Stimulated activated naive CD8-positive, alpha-beta T cell treated with anti-CD3 and anti-CD28 coated beads, Interleukin-15, Interleukin-2, amounts not matched to agents 100 ng/mL and 50 ng/mL, for 24 hours (primary cell): ENCODE results near the gene PTCD2.
"Not testable (repeated sequence)": the region's sequence is repeated elsewhere in the genome, so short reads cannot be mapped to it uniquely, and the experiment has no call there.

ENCODE experiments used
- H3K27ac Mint-ChIP-seq: one replicate; pipeline ENCODE4 v1.8.0; 2021; ENCODE audit warnings: mild to moderate bottlenecking, mixed read lengths
- H3K27me3 Mint-ChIP-seq: one replicate; pipeline ENCODE4 v1.8.0; 2021; ENCODE audit warnings: mixed read lengths
- H3K36me3 Mint-ChIP-seq: one replicate; pipeline ENCODE4 v1.8.0; 2021; ENCODE audit warnings: low read depth, mixed read lengths
- H3K4me1 Mint-ChIP-seq: one replicate; pipeline ENCODE4 v1.8.0; 2021; ENCODE audit warnings: low read depth, mixed read lengths
- H3K4me3 Mint-ChIP-seq: one replicate; pipeline ENCODE4 v1.8.0; 2021; ENCODE audit warnings: mild to moderate bottlenecking, mixed read lengths
- H3K9me3 Mint-ChIP-seq: one replicate; pipeline ENCODE4 v1.8.0; 2021; ENCODE audit warnings: mixed read lengths

PTCD2 gene

GRCh38 chr5:72290356-72291133 lies 29.6 kb upstream of the PTCD2 start:
- Mint-ChIP-seq H3K9me3 (no peaks in the 10 kb centered on the region), H3K27me3 (no peaks in the 10 kb centered on the region), H3K27ac (no peak overlapping the region), H3K4me1 (peaks cover 15% of the 10 kb centered on the region), H3K4me3 (no peak overlapping the region), H3K36me3 (peaks cover 76% of the 10 kb centered on the region)

GRCh38 chr5:72291601-72292000 lies 28.6 kb upstream of the PTCD2 start:
- Mint-ChIP-seq H3K9me3 (no peaks in the 10 kb centered on the region), H3K27me3 (no peaks in the 10 kb centered on the region), H3K4me1 (peaks cover 19% of the 10 kb centered on the region), H3K27ac (no peak overlapping the region), H3K4me3 (no peak overlapping the region), H3K36me3 (peaks cover 73% of the 10 kb centered on the region)

GRCh38 chr5:72292411-72292810 lies 27.8 kb upstream of the PTCD2 start:
- Mint-ChIP-seq H3K36me3 (peaks cover 76% of the 10 kb centered on the region), H3K27me3 (no peaks in the 10 kb centered on the region), H3K4me1 (peaks cover 24% of the 10 kb centered on the region), H3K27ac (no peak overlapping the region), H3K9me3 (no peaks in the 10 kb centered on the region), H3K4me3 (no peak overlapping the region)

- Mint-ChIP-seq H3K36me3 (peaks cover 72% of the 10 kb centered on the region), H3K9me3 (no peaks in the 10 kb centered on the region), H3K27me3 (no peaks in the 10 kb centered on the region), H3K4me3 (no peak overlapping the region), H3K4me1 (peaks cover 31% of the 10 kb centered on the region), H3K27ac (no peak overlapping the region)
Observed at GRCh38 chr5:72293495-72294055, 26.6 kb upstream of the PTCD2 start.

- Mint-ChIP-seq H3K4me3 (no peak overlapping the region), H3K27ac (no peak overlapping the region), H3K9me3 (no peaks in the 10 kb centered on the region), H3K36me3 (peaks cover 75% of the 10 kb centered on the region), H3K27me3 (no peaks in the 10 kb centered on the region), H3K4me1 (peaks cover 36% of the 10 kb centered on the region)
Observed at GRCh38 chr5:72294473-72294872, 25.7 kb upstream of the PTCD2 start.

- no peak overlapping the region for H3K4me3 Mint-ChIP-seq
- no peak overlapping the region for H3K27ac Mint-ChIP-seq
- H3K9me3 Mint-ChIP-seq = no peaks in the 10 kb centered on the region
- H3K27me3 Mint-ChIP-seq = no peaks in the 10 kb centered on the region
- H3K4me1 Mint-ChIP-seq = peaks cover 44% of the 10 kb centered on the region
- H3K36me3 Mint-ChIP-seq = peaks cover 75% of the 10 kb centered on the region
Observed at GRCh38 chr5:72295539-72295938, 24.6 kb upstream of the PTCD2 start.

GRCh38 chr5:72296256-72296655 lies 23.9 kb upstream of the PTCD2 start:
- Mint-ChIP-seq H3K36me3 (peaks cover 80% of the 10 kb centered on the region), H3K9me3 (no peaks in the 10 kb centered on the region), H3K4me3 (no peak overlapping the region), H3K4me1 (peaks cover 50% of the 10 kb centered on the region), H3K27me3 (no peaks in the 10 kb centered on the region), H3K27ac (no peak overlapping the region)

- H3K4me1 Mint-ChIP-seq = peaks cover 65% of the 10 kb centered on the region
- not testable (repeated sequence) for H3K9me3 Mint-ChIP-seq, H3K4me3 Mint-ChIP-seq, H3K27me3 Mint-ChIP-seq
- peaks cover 89% of the 10 kb centered on the region for H3K36me3 Mint-ChIP-seq
- H3K27ac Mint-ChIP-seq = peak overlapping the region; percentile 54
Observed at GRCh38 chr5:72298136-72298535, 22.0 kb upstream of the PTCD2 start.

- peaks cover 89% of the 10 kb centered on the region for H3K36me3 Mint-ChIP-seq
- H3K27ac Mint-ChIP-seq = no peak overlapping the region
Observed at GRCh38 chr5:72298711-72299110, 21.5 kb upstream of the PTCD2 start.

GRCh38 chr5:72300590-72301339 lies 19.4 kb upstream of the PTCD2 start:
- Mint-ChIP-seq H3K27me3 (no peaks in the 10 kb centered on the region), H3K4me3 (no peak overlapping the region), H3K27ac (no peak overlapping the region), H3K36me3 (peaks cover 83% of the 10 kb centered on the region), H3K4me1 (peaks cover 80% of the 10 kb centered on the region), H3K9me3 (no peaks in the 10 kb centered on the region)

More at GRCh38 chr5:72298711-72299110, 21.5 kb upstream of the PTCD2 start:
- H3K9me3 Mint-ChIP-seq = no peaks in the 10 kb centered on the region
- H3K4me3 Mint-ChIP-seq = no peak overlapping the region
- no peaks in the 10 kb centered on the region for H3K27me3 Mint-ChIP-seq
- peaks cover 68% of the 10 kb centered on the region for H3K4me1 Mint-ChIP-seq

- H3K27ac Mint-ChIP-seq = no peak overlapping the region
- no peaks in the 10 kb centered on the region for H3K27me3 Mint-ChIP-seq
- H3K4me3 Mint-ChIP-seq = no peak overlapping the region
- peaks cover 83% of the 10 kb centered on the region for H3K4me1 Mint-ChIP-seq
- peaks cover 82% of the 10 kb centered on the region for H3K36me3 Mint-ChIP-seq
- no peaks in the 10 kb centered on the region for H3K9me3 Mint-ChIP-seq
Observed at GRCh38 chr5:72301557-72301956, 18.6 kb upstream of the PTCD2 start.

- Mint-ChIP-seq H3K9me3 (no peaks in the 10 kb centered on the region), H3K4me3 (no peak overlapping the region), H3K36me3 (peaks cover 77% of the 10 kb centered on the region), H3K27me3 (no peaks in the 10 kb centered on the region), H3K27ac (no peak overlapping the region), H3K4me1 (peaks cover 82% of the 10 kb centered on the region)
Observed at GRCh38 chr5:72302171-72302570, 18.0 kb upstream of the PTCD2 start.

- H3K9me3 Mint-ChIP-seq = no peaks in the 10 kb centered on the region
- peaks cover 73% of the 10 kb centered on the region for H3K4me1 Mint-ChIP-seq
- no peaks in the 10 kb centered on the region for H3K27me3 Mint-ChIP-seq
- no peak overlapping the region for H3K4me3 Mint-ChIP-seq
- peak overlapping the region; percentile 29 for H3K27ac Mint-ChIP-seq
- H3K36me3 Mint-ChIP-seq = peaks cover 73% of the 10 kb centered on the region
Observed at GRCh38 chr5:72305194-72306142, 14.7 kb upstream of the PTCD2 start.

- H3K4me3 Mint-ChIP-seq = peak overlapping the region; percentile 86
- H3K27ac Mint-ChIP-seq = peak overlapping the region; percentile 95
- H3K4me1 Mint-ChIP-seq = peaks cover 55% of the 10 kb centered on the region
- H3K9me3 Mint-ChIP-seq = no peaks in the 10 kb centered on the region
- peaks cover 71% of the 10 kb centered on the region for H3K36me3 Mint-ChIP-seq
- no peaks in the 10 kb centered on the region for H3K27me3 Mint-ChIP-seq
Observed at GRCh38 chr5:72307573-72307967, 12.6 kb upstream of the PTCD2 start.
